GM21360 (cell line): ENCODE measurements around the gene DAAM1.
A peak's percentile ranks its signal among the peaks of the same experiment; 100 is the strongest.

Source experiments
- ATAC-seq: cut with Tn5 transposase; IDR thresholded peaks from one replicate; pipeline ENCODE4 v1.9.1; 2021; ENCODE audit warnings: mild to moderate bottlenecking, moderate library complexity; ENCODE audit not compliant: unreplicated experiment

DAAM1 gene

GRCh38 chr14:59358102-59358501, 169.6 kb downstream of the DAAM1 start:
- no peak for ATAC-seq

DNA sequence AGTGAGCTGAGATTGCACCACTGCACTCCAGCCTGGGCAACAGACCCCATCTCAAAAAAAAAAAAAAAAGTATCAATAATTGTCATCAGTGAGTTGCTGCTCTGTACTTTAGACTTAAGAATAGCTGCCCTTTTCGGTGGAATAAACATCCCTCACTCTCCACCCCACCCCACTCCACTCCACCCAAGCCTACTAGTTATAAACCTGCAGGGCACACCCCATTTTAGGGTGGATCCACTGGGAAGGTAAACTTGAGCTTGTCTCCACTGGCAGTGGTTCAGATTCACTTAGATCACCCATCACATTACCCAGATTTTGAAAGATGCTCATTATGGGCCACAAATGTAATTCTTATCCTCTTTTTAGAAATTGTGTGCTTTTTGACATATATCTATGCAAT, 170.3 kb downstream of the DAAM1 start:
- no peak for ATAC-seq

DNA sequence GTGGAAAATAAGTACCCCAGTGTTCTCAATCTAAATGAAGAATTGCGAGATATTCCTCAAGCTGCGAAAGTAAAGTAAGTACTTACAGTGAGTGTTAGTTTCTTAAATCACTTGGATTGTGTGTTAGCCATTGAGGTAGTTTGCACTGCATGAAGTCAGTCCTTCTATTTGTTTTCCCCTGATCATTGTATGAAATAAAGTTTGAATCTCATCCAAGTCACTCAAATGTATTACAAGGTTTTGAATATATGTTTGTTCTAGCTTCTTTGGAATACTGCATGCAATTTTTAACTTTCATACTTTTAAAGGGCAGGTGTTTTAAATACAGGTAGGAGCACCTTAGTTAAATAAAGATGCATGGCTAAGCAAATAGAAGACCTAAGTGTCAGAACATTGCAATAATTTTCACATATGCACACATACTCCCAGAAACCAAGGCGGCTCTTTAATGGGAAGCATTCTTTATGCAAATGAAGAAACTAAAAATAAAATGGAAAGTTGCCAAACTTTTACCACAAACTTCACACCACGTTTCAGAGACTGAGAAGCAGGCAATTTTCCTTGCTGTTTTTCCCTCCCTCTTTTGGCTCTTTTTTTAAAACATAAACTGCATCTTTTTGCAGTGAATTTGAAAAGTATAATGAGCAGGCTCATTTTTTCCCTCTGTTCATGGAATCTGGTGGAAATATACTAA, 171.1 kb downstream of the DAAM1 start:
- no peak for ATAC-seq

DNA sequence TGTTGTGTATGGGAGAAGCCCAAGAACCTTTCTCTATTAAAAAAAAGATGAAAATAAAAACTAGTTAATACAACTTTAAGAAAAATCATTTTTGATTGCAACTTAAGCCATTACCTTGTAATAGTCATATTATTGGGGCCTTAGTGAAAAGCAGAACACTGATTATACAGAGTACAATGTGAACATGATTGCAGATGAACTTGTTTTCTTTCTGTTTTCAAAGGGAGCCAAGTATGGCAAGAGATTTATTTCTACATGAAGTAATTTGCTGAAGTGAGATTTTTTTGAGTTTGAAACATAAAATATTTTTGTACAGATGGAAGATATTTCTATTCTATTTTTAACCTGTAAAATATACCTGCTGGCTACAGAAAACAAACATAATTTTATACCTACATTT, 171.8 kb downstream of the DAAM1 start:
- ATAC-seq: no peak

GRCh38 chr14:59360923-59361794, 172.7 kb downstream of the DAAM1 start:
- ATAC-seq: peak; percentile 36

GRCh38 chr14:59362513-59362912, 174.0 kb downstream of the DAAM1 start:
- no peak for ATAC-seq

DNA sequence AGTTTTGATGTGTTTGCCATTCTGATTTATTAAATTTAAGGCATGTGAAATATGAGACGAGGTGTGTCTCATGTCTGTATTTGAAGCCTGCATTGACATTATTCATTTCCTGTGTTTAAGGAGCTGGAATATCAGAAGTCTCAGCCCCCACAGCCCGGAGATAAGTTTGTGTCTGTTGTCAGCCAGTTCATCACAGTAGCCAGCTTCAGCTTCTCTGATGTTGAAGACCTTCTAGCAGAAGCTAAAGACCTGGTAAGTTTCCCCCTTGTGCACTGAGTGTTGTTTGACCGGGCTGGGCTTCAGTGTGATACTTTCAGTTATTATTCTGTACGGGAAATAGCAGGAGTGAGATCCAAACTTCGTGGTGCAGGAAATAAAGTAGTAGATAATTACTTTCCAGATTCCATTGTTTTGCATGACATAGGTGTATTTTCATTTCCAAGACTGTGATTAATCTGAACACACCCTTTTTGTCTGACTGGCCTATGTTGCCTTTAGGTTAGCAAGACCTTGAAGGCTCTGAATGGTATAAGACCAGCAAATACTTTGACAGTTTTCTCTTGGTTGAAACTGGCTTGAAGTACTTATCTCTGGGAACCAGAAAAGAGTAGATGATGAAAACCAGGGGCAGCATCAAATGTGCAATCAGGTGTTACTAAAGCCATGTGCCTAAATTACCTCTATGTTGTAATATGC, 175.2 kb downstream of the DAAM1 start:
- no peak for ATAC-seq

DNA sequence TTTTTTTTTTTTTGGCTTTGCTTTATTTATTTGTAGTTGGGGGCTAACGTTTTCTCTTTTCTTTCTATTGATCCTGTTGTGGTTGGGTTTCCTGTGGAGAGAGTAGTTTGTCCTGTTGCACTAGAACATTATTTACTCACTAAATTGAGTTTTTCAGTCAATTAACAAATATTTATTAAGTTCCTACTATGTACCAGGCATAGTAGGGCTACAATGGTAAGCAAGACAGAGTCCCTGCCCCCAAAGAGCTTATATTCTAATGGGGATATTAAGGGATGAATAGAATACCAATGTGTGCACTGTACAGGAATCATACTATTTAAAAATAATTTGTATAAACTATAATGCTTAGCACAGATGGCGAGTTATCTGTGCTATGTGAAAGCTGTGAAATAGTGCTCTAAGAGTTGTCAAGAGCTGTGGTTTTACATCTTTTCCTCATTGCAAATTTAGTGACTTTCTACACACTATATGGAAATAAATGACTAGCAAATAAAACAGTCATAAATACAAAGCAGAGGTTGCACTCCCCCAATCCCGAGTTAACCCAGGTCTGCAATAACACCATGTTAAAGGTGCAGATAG, 181.8 kb downstream of the DAAM1 start:
- ATAC-seq: no peak

GRCh38 chr14:59371771-59372170, 183.3 kb downstream of the DAAM1 start:
- ATAC-seq: no peak

DNA sequence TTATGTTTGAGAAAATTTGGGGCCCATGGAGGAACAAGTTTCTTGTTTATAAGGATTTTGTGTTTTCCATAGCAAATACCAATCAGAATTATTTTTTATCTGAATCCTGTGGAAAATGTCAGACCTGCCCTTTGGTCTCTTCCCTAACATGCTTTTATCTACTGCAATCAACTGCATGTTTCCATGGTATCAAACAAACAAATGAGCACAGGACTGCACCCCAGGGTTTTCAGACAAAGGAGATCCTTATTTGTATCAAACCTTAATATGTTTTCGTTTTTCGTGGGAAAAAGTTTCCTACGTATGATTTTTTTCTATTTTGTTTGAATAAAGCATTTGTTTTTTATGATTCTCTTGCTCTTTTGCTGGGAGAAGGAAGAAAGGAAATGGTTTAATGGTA, 185.6 kb downstream of the DAAM1 start:
- no peak for ATAC-seq

DNA sequence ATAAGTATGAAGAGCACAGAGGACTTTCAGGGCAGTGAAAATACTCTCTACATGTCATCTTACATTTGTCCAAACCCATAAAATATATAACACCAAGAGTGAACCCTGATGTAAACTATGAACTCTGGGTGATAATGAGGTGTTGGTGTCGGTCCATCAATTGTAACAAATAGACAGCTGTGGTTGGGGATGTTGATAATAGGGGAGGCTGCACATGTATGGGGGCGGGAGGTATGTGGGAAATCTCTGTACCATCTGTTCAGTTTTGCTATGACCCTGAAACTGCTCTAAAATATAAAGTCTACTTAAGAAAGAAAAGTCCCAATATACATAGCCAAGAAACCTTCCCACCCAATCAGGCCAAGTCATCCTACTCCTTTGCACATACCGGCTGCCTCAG, 188.2 kb downstream of the DAAM1 start:
- ATAC-seq: peak; percentile 76

GRCh38 chr14:59377491-59377890, 189.0 kb downstream of the DAAM1 start:
- no peak for ATAC-seq

DNA sequence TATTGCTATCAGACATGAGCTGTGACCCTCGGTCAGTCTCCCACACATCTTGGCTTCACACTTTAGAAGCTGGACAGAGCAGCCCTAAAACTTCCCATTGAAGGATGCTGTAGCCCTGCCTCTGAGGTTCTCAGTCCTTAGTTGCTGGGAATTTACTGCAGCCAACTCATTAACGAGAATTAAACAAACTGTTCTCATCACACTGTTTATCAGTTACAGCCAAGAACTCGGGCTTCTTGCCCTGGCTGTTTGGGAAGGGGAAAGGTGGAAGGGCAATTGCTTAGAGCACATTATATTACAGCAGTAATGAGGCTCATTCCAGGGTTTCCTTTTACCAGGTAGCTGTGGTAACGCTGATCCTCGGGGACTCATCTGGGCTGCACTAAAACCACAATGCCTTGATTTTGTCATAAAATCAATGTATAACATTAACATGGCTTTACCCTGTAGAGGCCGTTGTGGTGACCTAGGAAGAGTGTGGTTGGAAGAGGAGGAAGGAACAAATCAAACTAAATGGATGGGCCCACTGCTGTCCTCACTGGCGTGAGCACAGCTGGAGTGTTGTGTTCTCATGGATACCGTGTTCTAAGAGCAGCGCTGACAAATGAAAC, 189.6 kb downstream of the DAAM1 start:
- ATAC-seq: no peak

GRCh38 chr14:59389936-59390335, 201.5 kb downstream of the DAAM1 start:
- no peak for ATAC-seq

DNA sequence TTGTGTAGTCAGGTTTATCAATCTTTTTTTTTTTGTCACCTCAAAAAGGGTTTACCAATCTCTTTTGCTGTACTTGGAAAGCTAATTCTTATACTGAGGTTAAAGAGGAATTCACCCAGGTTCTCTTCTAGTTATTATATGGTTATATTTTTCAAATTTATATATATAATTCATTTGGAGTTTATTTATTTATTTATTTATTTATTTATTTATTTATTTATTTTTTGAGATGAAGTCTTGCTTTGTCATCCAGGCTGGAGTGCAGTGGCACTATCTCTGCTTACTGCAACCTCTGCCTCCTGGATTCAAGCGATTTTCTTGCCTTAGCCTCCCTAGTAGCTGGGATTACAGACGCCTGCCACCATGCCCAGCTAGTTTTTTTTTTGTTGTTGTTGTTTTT, 202.9 kb downstream of the DAAM1 start:
- ATAC-seq: no peak

GRCh38 chr14:59394268-59394667, 205.8 kb downstream of the DAAM1 start:
- no peak for ATAC-seq

GRCh38 chr14:59395672-59396071, 207.2 kb downstream of the DAAM1 start:
- no peak for ATAC-seq

GRCh38 chr14:59398841-59399240, 210.4 kb downstream of the DAAM1 start:
- no peak for ATAC-seq

DNA sequence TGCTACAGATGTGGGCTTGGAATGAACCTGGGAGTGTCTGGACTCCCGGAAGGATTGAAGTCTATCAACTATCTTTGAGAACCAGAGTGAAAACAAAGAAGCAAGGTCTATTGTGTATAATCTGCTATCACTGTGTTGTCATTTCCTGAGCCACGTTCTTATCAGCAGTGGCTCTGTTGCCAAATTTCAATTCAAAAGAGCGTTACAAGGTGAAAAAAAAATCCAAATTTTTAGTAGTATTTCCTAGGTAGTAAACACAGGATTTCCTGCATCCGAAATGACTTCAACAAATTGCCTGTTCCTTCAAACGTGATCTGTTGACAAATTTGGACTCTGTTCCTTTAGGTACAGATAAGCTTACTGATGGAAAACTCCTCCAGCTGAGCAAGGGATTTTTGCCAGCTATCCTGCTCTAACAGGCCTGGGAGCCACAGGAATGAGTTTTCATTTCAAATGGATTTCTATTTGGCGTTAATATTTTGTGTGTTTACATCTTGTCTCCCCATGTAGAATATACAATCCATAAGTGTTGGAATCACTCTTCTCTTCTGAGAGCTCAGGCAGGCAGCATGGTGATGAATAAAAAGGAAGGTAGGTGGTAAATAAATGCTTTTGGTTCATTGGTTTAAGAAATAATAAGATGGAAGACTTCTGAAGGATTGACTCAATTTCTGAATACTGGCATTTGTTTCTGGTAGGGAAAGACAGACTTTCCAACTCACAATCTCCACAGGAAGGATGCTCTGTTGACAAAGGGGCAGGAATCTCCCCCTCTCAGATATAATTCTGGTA, 218.2 kb downstream of the DAAM1 start:
- no peak for ATAC-seq
